ENCODE results near the gene TLK2. TPM values are rescaled to one million over a fixed set of nuclear protein-coding genes. Genes with fewer than 3 reads are reported as not detected.
"Not testable (repeated sequence)": the region's sequence is repeated elsewhere in the genome, so short reads cannot be mapped to it uniquely, and the experiment has no call there.

Gene TLK2
- total and polyA plus RNA-seq, 7 donors: 21.1 to 59.3 (median 30.7) TPM

GRCh38 chr17:62581764-62582163, 103.1 kb downstream of the TLK2 start:
- H3K36me3 ChIP-seq: peaks cover 0 to 82% (median 14%) of the 10 kb centered on the region in 4 donors
- TF ChIP-seq POLR2AphosphoS5 (IDR thresholded peaks at IDR 0.05) (no peak), POLR2A (IDR thresholded peaks at IDR 0.05) (no peak), CTCF (IDR thresholded peaks at IDR 0.05) (no peak), EP300 (IDR thresholded peaks at IDR 0.05) (no peak)
- no peaks in the 10 kb centered on the region for H3K9me3 ChIP-seq
- intact Hi-C loops (cut with DNase I): no loop called here
- no peak overlapping the region for H3K27ac ChIP-seq
- no peaks in the 10 kb centered on the region for H3K27me3 ChIP-seq
- no peak overlapping the region for H3K4me3 ChIP-seq
- no peak for DNase-seq
- H3K4me1 ChIP-seq: no peaks in the 10 kb centered on the region
- 76 to 88% methylated on average over 1 of the region's 1 CpG for WGBS, 2 donors

GRCh38 chr17:62587554-62587953, 108.9 kb downstream of the TLK2 start:
- 93 to 97% methylated on average over 2 of the region's 2 CpGs for WGBS, 2 donors
- Histone ChIP-seq H3K27ac (no peak overlapping the region), H3K9me3 (no peaks in the 10 kb centered on the region), H3K27me3 (no peaks in the 10 kb centered on the region), H3K4me1 (no peaks in the 10 kb centered on the region), H3K36me3 (peaks cover 0 to 79% (median 12%) of the 10 kb centered on the region in 4 donors), H3K4me3 (no peak overlapping the region)
- no peak for DNase-seq
- TF ChIP-seq POLR2AphosphoS5 (IDR thresholded peaks at IDR 0.05): no peak
- no peak for TF ChIP-seq EP300 (IDR thresholded peaks at IDR 0.05)
- intact Hi-C loops (cut with DNase I): no loop called here

- intact Hi-C loops (cut with DNase I): no loop called here
- Histone ChIP-seq H3K4me1 (no peaks in the 10 kb centered on the region), H3K36me3 (peaks cover 0 to 77% (median 10%) of the 10 kb centered on the region in 4 donors), H3K4me3 (no peak overlapping the region), H3K27ac (no peak overlapping the region), H3K27me3 (no peaks in the 10 kb centered on the region), H3K9me3 (no peaks in the 10 kb centered on the region)
- no peak for DNase-seq
- TF ChIP-seq CTCF (IDR thresholded peaks at IDR 0.05) (no peak), POLR2A (IDR thresholded peaks at IDR 0.05) (no peak), POLR2AphosphoS5 (IDR thresholded peaks at IDR 0.05) (no peak), EP300 (IDR thresholded peaks at IDR 0.05) (no peak)
- WGBS, 2 donors: 95 to 97% methylated on average over 7 of the region's 7 CpGs
These were observed 109.5 kb downstream of the TLK2 start for GRCh38 chr17:62588109-62588508.

GRCh38 chr17:62591333-62591732, 112.7 kb downstream of the TLK2 start:
- Histone ChIP-seq H3K27ac (no peak overlapping the region), H3K27me3 (no peaks in the 10 kb centered on the region), H3K36me3 (peaks cover 0 to 70% (median 7%) of the 10 kb centered on the region in 4 donors), H3K4me1 (no peaks in the 10 kb centered on the region), H3K9me3 (no peaks in the 10 kb centered on the region), H3K4me3 (no peak overlapping the region)
- no peak for DNase-seq
- 88 to 92% methylated on average over 6 of the region's 6 CpGs for WGBS, 2 donors
- intact Hi-C loops (cut with DNase I): no loop called here
- TF ChIP-seq CTCF (IDR thresholded peaks at IDR 0.05): no peak
- TF ChIP-seq EP300 (IDR thresholded peaks at IDR 0.05): no peak
- no peak for TF ChIP-seq POLR2AphosphoS5 (IDR thresholded peaks at IDR 0.05)
- no peak for TF ChIP-seq POLR2A (IDR thresholded peaks at IDR 0.05)

- H3K4me1 ChIP-seq; H3K9me3 ChIP-seq; intact Hi-C loops (cut with DNase I); H3K27ac ChIP-seq; H3K27me3 ChIP-seq; DNase-seq; H3K4me3 ChIP-seq: not testable (repeated sequence)
- WGBS, 2 donors: 90 to 91% methylated on average over 11 of the region's 11 CpGs
- peaks cover 0 to 70% (median 8%) of the 10 kb centered on the region in 4 donors for H3K36me3 ChIP-seq
These were observed 113.2 kb downstream of the TLK2 start for GRCh38 chr17:62591822-62592221.

All from sigmoid colon (tissue), 7 donors.